ENCODE results near the gene PRPF8.

GRCh38 chr17:1703063-1703462 is 18.4 kb upstream of the PRPF8 start:
- TF ChIP-seq CTCF (conservative IDR thresholded peaks at IDR 0.05; ENCODE audit: low read depth in 2 of 2): no peak
- TF ChIP-seq POLR2AphosphoS5 (IDR thresholded peaks at IDR 0.05; ENCODE audit: low read depth): no peak
- no peak for TF ChIP-seq STAT1 (IDR thresholded peaks at IDR 0.05; ENCODE audit: unreplicated experiment)
- TF ChIP-seq EZH2 (IDR thresholded peaks at IDR 0.05; ENCODE audit: low read depth, unreplicated experiment): no peak
- no peak for TF ChIP-seq ZNF114 (CRISPR knock-in tag; IDR thresholded peaks at IDR 0.05)
- TF ChIP-seq, protein P1, sequence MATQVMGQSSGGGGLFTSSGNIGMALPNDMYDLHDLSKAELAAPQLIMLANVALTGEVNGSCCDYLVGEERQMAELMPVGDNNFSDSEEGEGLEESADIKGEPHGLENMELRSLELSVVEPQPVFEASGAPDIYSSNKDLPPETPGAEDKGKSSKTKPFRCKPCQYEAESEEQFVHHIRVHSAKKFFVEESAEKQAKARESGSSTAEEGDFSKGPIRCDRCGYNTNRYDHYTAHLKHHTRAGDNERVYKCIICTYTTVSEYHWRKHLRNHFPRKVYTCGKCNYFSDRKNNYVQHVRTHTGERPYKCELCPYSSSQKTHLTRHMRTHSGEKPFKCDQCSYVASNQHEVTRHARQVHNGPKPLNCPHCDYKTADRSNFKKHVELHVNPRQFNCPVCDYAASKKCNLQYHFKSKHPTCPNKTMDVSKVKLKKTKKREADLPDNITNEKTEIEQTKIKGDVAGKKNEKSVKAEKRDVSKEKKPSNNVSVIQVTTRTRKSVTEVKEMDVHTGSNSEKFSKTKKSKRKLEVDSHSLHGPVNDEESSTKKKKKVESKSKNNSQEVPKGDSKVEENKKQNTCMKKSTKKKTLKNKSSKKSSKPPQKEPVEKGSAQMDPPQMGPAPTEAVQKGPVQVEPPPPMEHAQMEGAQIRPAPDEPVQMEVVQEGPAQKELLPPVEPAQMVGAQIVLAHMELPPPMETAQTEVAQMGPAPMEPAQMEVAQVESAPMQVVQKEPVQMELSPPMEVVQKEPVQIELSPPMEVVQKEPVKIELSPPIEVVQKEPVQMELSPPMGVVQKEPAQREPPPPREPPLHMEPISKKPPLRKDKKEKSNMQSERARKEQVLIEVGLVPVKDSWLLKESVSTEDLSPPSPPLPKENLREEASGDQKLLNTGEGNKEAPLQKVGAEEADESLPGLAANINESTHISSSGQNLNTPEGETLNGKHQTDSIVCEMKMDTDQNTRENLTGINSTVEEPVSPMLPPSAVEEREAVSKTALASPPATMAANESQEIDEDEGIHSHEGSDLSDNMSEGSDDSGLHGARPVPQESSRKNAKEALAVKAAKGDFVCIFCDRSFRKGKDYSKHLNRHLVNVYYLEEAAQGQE (IDR thresholded peaks at IDR 0.05; ENCODE audit: unreplicated experiment): no peak
- TF ChIP-seq, protein P2, sequence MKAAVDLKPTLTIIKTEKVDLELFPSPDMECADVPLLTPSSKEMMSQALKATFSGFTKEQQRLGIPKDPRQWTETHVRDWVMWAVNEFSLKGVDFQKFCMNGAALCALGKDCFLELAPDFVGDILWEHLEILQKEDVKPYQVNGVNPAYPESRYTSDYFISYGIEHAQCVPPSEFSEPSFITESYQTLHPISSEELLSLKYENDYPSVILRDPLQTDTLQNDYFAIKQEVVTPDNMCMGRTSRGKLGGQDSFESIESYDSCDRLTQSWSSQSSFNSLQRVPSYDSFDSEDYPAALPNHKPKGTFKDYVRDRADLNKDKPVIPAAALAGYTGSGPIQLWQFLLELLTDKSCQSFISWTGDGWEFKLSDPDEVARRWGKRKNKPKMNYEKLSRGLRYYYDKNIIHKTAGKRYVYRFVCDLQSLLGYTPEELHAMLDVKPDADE (IDR thresholded peaks at IDR 0.05): no peak
- TF ChIP-seq EZH2phosphoT487 (IDR thresholded peaks at IDR 0.05; ENCODE audit: unreplicated experiment): no peak
- no peak for TF ChIP-seq JUNB (IDR thresholded peaks at IDR 0.05; ENCODE audit: unreplicated experiment)
- TF ChIP-seq CREB1 (CRISPR knock-in tag; IDR thresholded peaks at IDR 0.05; ENCODE audit: low read depth): no peak
- no peak for TF ChIP-seq ZNF462 (CRISPR knock-in tag; IDR thresholded peaks at IDR 0.05)
- no peak for TF ChIP-seq NANOG (IDR thresholded peaks at IDR 0.05; ENCODE audit: borderline replicate concordance)
- no peak for TF ChIP-seq ZNF331 (CRISPR knock-in tag; IDR thresholded peaks at IDR 0.05; ENCODE audit: low read depth)
